Mesenchymal stem cell (in vitro differentiated cells and primary cell): Measurements from ENCODE around the gene MACROD1.
A peak's percentile ranks its signal among the peaks of the same experiment; 100 is the strongest.

Experiments
- DNase-seq: peaks from one replicate; pipeline ENCODE4 v3.0.0-alpha.2; 2013
- H2AFZ ChIP-seq: one replicate; pipeline ENCODE4 v1.6.1; 2013; ENCODE audit warnings: low read depth, mild to moderate bottlenecking, control low read depth, inconsistent platforms, low read length, moderate library complexity
- H2AK5ac ChIP-seq: 2 replicates; pipeline ENCODE4 v1.6.1; 2013; ENCODE audit warnings: low read length, moderate library complexity, mild to moderate bottlenecking, inconsistent platforms; ENCODE audit not compliant: severe bottlenecking
- H2BK120ac ChIP-seq: one replicate; pipeline ENCODE4 v1.6.1; 2013; ENCODE audit warnings: low read depth, mild to moderate bottlenecking, inconsistent platforms, low read length, moderate library complexity
- H2BK12ac ChIP-seq, 2 experiments: one replicate each; pipeline ENCODE4 v1.6.1; 2013; ENCODE audit warnings: inconsistent platforms in 2 of 2, low read length in 2 of 2, mild to moderate bottlenecking in 2 of 2, moderate library complexity in 2 of 2, control low read depth in 1 of 2
- H2BK15ac ChIP-seq: one replicate; pipeline ENCODE4 v1.6.1; 2013; ENCODE audit warnings: mild to moderate bottlenecking, low read depth, inconsistent platforms; ENCODE audit not compliant: poor library complexity, severe bottlenecking
- H2BK5ac ChIP-seq: 2 replicates; pipeline ENCODE4 v1.6.1; 2013; ENCODE audit warnings: low read depth, mild to moderate bottlenecking, low read length, control low read depth, inconsistent platforms; ENCODE audit not compliant: poor library complexity, severe bottlenecking
- H3K14ac ChIP-seq, 2 experiments: one replicate each; pipeline ENCODE4 v1.6.1; 2013; ENCODE audit warnings: inconsistent platforms in 2 of 2, low read length in 2 of 2, control low read depth in 1 of 2, mild to moderate bottlenecking in 1 of 2, moderate library complexity in 1 of 2
- H3K18ac ChIP-seq, 2 experiments: one replicate each; pipeline ENCODE4 v1.6.1; 2013; ENCODE audit warnings: inconsistent platforms in 2 of 2, low read length in 2 of 2, control low read depth in 1 of 2, low read depth in 1 of 2, mild to moderate bottlenecking in 1 of 2
- H3K23ac ChIP-seq, 2 experiments: one replicate each; pipeline ENCODE4 v1.6.1; 2013; ENCODE audit warnings: inconsistent platforms in 2 of 2, low read length in 2 of 2, mild to moderate bottlenecking in 2 of 2, moderate library complexity in 2 of 2, control low read depth in 1 of 2
- H3K27ac ChIP-seq: 2 replicates; pipeline ENCODE4 v1.5.1; 2013; ENCODE audit warnings: mild to moderate bottlenecking, moderate library complexity, low read length, control low read depth, inconsistent platforms; ENCODE audit not compliant: poor library complexity, severe bottlenecking
- H3K27me3 ChIP-seq, 2 experiments: 2 replicates each; pipeline versions ENCODE4 v1.6.1 to v1.7.0; 2013; ENCODE audit warnings: low read length in 2 of 2, mild to moderate bottlenecking in 2 of 2, moderate library complexity in 2 of 2, control low read depth in 1 of 2, inconsistent platforms in 1 of 2; ENCODE audit not compliant: control insufficient read depth in 1 of 2, insufficient read depth in 1 of 2
- H3K36me3 ChIP-seq, 2 experiments: 2 replicates each; pipeline versions ENCODE4 v1.6.1 to v1.7.0; 2013; ENCODE audit warnings: low read length in 2 of 2, control low read depth in 1 of 2, inconsistent platforms in 1 of 2, low read depth in 1 of 2, mild to moderate bottlenecking in 1 of 2; ENCODE audit not compliant: insufficient read depth in 2 of 2, control insufficient read depth in 1 of 2
- H3K4ac ChIP-seq, 2 experiments: one replicate each; pipeline ENCODE4 v1.6.1; 2013; ENCODE audit warnings: inconsistent platforms in 2 of 2, low read length in 2 of 2, mild to moderate bottlenecking in 2 of 2, moderate library complexity in 2 of 2, control low read depth in 1 of 2, low read depth in 1 of 2
- H3K4me1 ChIP-seq: 2 replicates; pipeline ENCODE4 v1.6.1; 2013; ENCODE audit warnings: low read depth, low read length, control low read depth; ENCODE audit not compliant: control insufficient read depth, insufficient read depth
- H3K4me2 ChIP-seq: 2 replicates; pipeline ENCODE4 v1.6.1; 2013; ENCODE audit warnings: low read length, mild to moderate bottlenecking, inconsistent platforms; ENCODE audit not compliant: poor library complexity, severe bottlenecking
- H3K4me3 ChIP-seq, 2 experiments: 2 replicates each; pipeline versions ENCODE4 v1.5.1 to v1.7.0; 2013; ENCODE audit warnings: low read length in 2 of 2, mild to moderate bottlenecking in 2 of 2, control low read depth in 1 of 2, low read depth in 1 of 2; ENCODE audit not compliant: insufficient read depth in 1 of 2
- H3K79me1 ChIP-seq: replicated peaks from 2 replicates; pipeline ENCODE4 v1.6.1; 2013; ENCODE audit warnings: mild to moderate bottlenecking, control low read depth, low read length, inconsistent platforms; ENCODE audit not compliant: poor library complexity, severe bottlenecking
- H3K9ac ChIP-seq: 2 replicates; pipeline ENCODE4 v1.7.0; 2013; ENCODE audit warnings: mild to moderate bottlenecking, low read length, moderate library complexity
- H3K9me3 ChIP-seq: 2 replicates; pipeline ENCODE4 v1.7.0; 2013; ENCODE audit warnings: mild to moderate bottlenecking, low read length; ENCODE audit not compliant: control insufficient read depth
- H4K8ac ChIP-seq: one replicate; pipeline ENCODE4 v1.6.1; 2013; ENCODE audit warnings: inconsistent platforms, mild to moderate bottlenecking, low read length, moderate library complexity
- H4K91ac ChIP-seq: one replicate; pipeline ENCODE4 v1.6.1; 2013; ENCODE audit warnings: mild to moderate bottlenecking, low read length, inconsistent platforms
- WGBS: methylation state at CpG from one replicate; pipeline ENCODE4 v1.1.7; 2013; ENCODE audit warnings: mixed read lengths; 5-methylcytosine and 5-hydroxymethylcytosine counted together

The MACROD1 gene

DNA sequence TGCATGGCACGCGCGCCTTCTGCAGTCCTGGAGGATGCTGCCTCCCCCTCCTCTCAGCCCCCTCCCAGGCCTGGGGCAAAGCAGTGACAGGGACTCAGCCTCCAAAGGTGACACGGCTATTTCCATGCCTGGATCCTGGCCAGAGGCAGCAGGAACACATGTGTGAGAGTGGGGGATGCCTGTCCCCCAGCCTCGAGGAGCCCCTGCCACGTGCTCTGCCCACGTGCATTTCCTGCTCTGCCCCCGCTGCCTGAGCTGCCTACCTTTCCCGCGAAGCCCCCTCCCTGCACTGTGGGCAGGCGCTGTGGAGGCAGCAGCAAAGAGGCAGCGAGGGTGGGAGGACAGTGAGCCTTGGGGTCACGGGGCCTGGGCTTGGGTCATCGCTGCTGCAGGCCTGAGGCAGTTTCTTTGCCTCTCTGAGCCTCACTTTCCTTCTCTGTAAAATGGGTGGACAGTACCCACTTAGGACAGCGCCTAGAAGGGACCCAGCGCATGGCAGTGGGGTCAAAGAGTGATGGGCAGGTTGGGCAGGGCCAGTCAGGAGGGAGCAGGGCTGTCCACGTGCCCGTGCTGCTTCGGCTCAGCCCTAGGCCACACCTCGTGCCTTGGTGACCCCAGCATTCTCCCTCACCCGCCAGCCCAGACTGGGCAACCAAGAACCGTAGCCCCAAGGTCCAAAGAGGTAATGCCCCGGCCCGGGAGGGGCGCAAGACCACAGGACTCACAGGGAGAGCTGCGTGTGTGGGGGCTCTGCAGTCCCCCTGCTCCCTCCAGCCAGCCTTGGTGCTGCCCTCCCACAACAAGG is 81.6 kb downstream of the MACROD1 start:
- Histone ChIP-seq H3K4me3 (no peak overlapping the region), H4K91ac (no peak overlapping the region), H2AFZ (no peak overlapping the region), H3K4ac (no peak overlapping the region), H3K14ac (peak overlapping the region in 1 of 2 experiments; percentile 49), H3K27ac (no peak overlapping the region), H3K9me3 (no peaks in the 10 kb centered on the region), H3K4me1 (peaks cover 42% of the 10 kb centered on the region), H3K18ac (no peak overlapping the region), H2BK120ac (no peak overlapping the region), H3K27me3 (peaks cover 9 to 10% of the 10 kb centered on the region in 2 experiments), H2AK5ac (peak overlapping the region; percentile 54), H2BK15ac (no peak overlapping the region), H2BK5ac (no peak overlapping the region), H2BK12ac (peak overlapping the region in 1 of 2 experiments; percentile 18), H3K79me1 (no peaks in the 10 kb centered on the region), H4K8ac (no peak overlapping the region), H3K4me2 (no peak overlapping the region), H3K36me3 (peaks cover 0 to 3% of the 10 kb centered on the region in 2 experiments), H3K9ac (no peak overlapping the region), H3K23ac (no peak overlapping the region)
- no peak for DNase-seq
- 92% methylated on average over 26 of the region's 26 CpGs for WGBS

DNA sequence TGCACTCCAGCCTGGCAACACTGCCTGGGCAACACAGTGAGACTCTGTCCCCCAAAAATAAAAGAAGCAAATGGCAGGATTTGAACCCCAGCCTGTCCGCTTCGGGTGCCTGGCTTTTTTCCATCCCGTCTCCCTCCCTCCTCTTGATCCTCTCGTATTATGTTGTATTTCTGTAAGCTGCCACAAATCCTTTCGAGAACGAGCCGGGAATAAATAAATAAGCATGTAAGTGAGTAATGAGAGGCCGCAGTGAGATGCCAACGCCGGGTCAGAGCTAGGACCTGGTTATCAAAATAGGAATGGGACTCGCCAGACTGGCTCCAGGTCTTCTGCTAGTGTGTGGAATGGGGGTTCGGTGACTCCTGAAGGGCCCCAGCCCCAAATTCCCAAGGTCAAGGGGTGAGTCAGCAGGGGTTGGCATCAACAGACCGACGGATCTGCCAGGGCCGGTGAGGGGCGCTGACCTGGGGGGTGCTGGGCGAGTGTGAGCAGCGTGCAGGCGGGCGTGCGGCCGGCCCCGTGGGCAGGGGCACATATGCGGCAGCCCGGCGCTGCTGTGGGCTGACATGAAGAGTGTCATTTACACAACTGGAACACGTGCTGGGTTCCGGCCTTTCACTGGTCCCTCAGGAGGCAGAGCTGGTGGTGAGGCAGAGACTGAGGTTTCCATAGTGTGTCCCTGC is 82.4 kb downstream of the MACROD1 start:
- Histone ChIP-seq H2AFZ (no peak overlapping the region), H3K4me3 (no peak overlapping the region), H2AK5ac (peak overlapping the region; percentile 13), H3K79me1 (no peaks in the 10 kb centered on the region), H2BK12ac (no peak overlapping the region), H3K18ac (no peak overlapping the region), H3K4ac (no peak overlapping the region), H3K27me3 (peaks cover 12 to 17% of the 10 kb centered on the region in 2 experiments), H4K91ac (no peak overlapping the region), H3K9ac (no peak overlapping the region), H3K27ac (no peak overlapping the region), H4K8ac (no peak overlapping the region), H3K4me1 (peaks cover 42% of the 10 kb centered on the region), H2BK120ac (no peak overlapping the region), H3K4me2 (no peak overlapping the region), H2BK5ac (no peak overlapping the region), H3K23ac (no peak overlapping the region), H3K9me3 (no peaks in the 10 kb centered on the region), H2BK15ac (no peak overlapping the region), H3K14ac (no peak overlapping the region), H3K36me3 (peaks cover 0 to 3% of the 10 kb centered on the region in 2 experiments)
- 88% methylated on average over 28 of the region's 28 CpGs for WGBS
- DNase-seq: no peak

DNA sequence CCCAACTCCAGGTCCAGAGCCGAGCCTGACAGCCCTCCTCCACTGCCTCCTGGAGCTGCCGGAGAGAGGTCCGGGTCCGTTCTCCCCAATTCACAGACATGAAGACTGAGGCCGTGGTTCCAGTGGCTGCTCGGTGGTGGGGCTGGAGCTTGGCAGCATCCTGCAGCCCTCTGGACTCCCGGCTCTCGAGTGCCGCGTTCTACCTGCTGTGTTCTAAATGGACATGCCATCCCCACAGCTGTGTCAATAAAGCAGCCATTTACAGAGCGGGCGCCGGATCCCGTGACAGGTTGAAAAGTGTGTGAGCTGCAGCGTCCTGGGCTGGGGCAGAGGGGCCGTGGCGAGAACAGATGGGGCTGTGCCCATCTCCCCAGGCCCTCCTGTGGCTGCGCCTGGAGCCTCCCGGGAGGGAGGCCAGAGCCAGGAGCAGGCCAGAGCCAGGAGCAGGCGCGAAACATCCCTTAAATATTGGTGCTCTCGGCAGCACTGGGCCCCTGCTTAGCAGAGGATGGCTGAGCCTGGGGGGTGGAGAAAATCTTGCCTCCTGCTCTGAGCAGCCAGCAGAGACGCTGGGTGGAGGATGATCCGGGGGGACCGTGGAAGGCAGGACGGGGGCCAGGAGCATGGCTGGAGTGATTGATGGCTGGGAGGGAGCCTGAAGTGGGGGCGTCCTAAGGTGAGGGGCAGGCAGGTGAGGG is 84.0 kb downstream of the MACROD1 start:
- Histone ChIP-seq H2BK12ac (no peak overlapping the region), H3K4me3 (no peak overlapping the region), H3K36me3 (peaks cover 0 to 3% of the 10 kb centered on the region in 2 experiments), H2AK5ac (no peak overlapping the region), H3K27ac (no peak overlapping the region), H4K91ac (no peak overlapping the region), H2BK120ac (no peak overlapping the region), H3K9me3 (no peaks in the 10 kb centered on the region), H3K14ac (no peak overlapping the region), H2BK15ac (no peak overlapping the region), H3K27me3 (peaks cover 18 to 23% of the 10 kb centered on the region in 2 experiments), H3K18ac (no peak overlapping the region), H2AFZ (no peak overlapping the region), H3K4ac (no peak overlapping the region), H3K4me2 (no peak overlapping the region), H4K8ac (no peak overlapping the region), H3K4me1 (peaks cover 42% of the 10 kb centered on the region), H3K23ac (no peak overlapping the region), H3K9ac (no peak overlapping the region), H3K79me1 (no peaks in the 10 kb centered on the region), H2BK5ac (no peak overlapping the region)
- 83% methylated on average over 27 of the region's 27 CpGs for WGBS
- DNase-seq: no peak

DNA sequence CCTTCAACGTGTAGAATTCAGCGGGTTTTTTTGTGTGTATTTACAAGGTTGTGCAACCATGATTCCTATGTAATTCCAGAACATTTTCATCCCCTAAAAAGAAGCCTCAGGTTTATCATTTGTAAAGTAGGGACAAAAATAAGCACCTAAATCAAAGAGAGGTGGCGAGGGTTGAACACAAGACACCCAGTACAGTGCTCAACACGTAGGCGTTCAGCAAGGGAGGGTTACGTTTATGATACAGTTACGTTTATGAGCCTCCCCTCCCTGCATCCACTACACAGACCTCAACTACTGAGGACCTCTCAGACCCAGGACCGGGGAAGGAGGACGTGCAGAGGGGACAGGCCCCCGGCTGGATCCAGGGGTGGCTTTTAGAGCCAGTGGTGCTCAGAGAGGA is 85.5 kb downstream of the MACROD1 start:
- H2AK5ac ChIP-seq: no peak overlapping the region
- no peak overlapping the region for H2BK15ac ChIP-seq
- no peaks in the 10 kb centered on the region for H3K79me1 ChIP-seq
- 89% methylated on average over 8 of the region's 10 CpGs for WGBS
- no peak overlapping the region for H3K4me2 ChIP-seq
- H3K27ac ChIP-seq: no peak overlapping the region
- no peak overlapping the region for H2BK5ac ChIP-seq
- peaks cover 17 to 23% of the 10 kb centered on the region in 2 experiments for H3K27me3 ChIP-seq
- no peak overlapping the region for H3K23ac ChIP-seq
- no peak overlapping the region for H2BK120ac ChIP-seq
- H3K36me3 ChIP-seq: peaks cover 0 to 3% of the 10 kb centered on the region in 2 experiments
- no peak overlapping the region for H3K18ac ChIP-seq
- no peak overlapping the region for H3K9ac ChIP-seq
- no peak overlapping the region for H2AFZ ChIP-seq
- H3K4me1 ChIP-seq: peaks cover 28% of the 10 kb centered on the region
- H3K14ac ChIP-seq: no peak overlapping the region
- H3K9me3 ChIP-seq: no peaks in the 10 kb centered on the region
- H4K8ac ChIP-seq: no peak overlapping the region
- no peak overlapping the region for H4K91ac ChIP-seq
- H3K4me3 ChIP-seq: no peak overlapping the region
- no peak overlapping the region for H3K4ac ChIP-seq
- H2BK12ac ChIP-seq: no peak overlapping the region
- DNase-seq: no peak
